Tibial nerve (tissue), 3 donors: Measurements from ENCODE around the gene FAM13A.

Source experiments
- CTCF ChIP-seq, 5 experiments: fragments of 200-600 bp in 3 of 5; fragments of 450-650 bp in 2 of 5; sonication (generic) in 3 of 5; IDR thresholded peaks; one replicate each; pipeline ENCODE4 v1.5.1; 2016 to 2019; ENCODE audit warnings: antibody characterized with exemption in 5 of 5, mild to moderate bottlenecking in 3 of 5, moderate library complexity in 2 of 5
- POLR2A ChIP-seq, 2 donors: fragments of 450-650 bp; IDR thresholded peaks; one replicate each; pipeline ENCODE4 v1.6.1; 2017; ENCODE audit warnings: antibody characterized with exemption in 2 of 2, mild to moderate bottlenecking in 2 of 2, moderate library complexity in 2 of 2

- no peak for TF ChIP-seq POLR2A (IDR thresholded peaks at IDR 0.05)
- no peak for TF ChIP-seq CTCF (IDR thresholded peaks at IDR 0.05)
Measured at GRCh38 chr4:88742561-88742960, 314.4 kb downstream of the FAM13A start.
